GM18520 (cell line): ENCODE measurements around the gene PCDHB2.
"Not testable (repeated sequence)": the region's sequence is repeated elsewhere in the genome, so short reads cannot be mapped to it uniquely, and the experiment has no call there.

ENCODE experiments used
- ATAC-seq: cut with Tn5 transposase; IDR thresholded peaks from one replicate; pipeline ENCODE4 v1.9.1; 2021; ENCODE audit not compliant: unreplicated experiment

Gene PCDHB2

GRCh38 chr5:141094481-141095262 lies at the start of gene PCDHB2:
PCDHB2 (plus strand) TSS chr5:141094615; CDS start chr5:141094791, 176 bp downstream.
- no peak for ATAC-seq

- ATAC-seq = no peak
These were observed 43.5 kb upstream of the PCDHB2 start, which contains the start of gene PCDHB1 for GRCh38 chr5:141050622-141051520. PCDHB1 (plus strand) TSS chr5:141051374; CDS start chr5:141051471, 97 bp downstream.

GRCh38 chr5:141051521-141051866 lies 42.9 kb upstream of the PCDHB2 start:
- ATAC-seq = no peak

GRCh38 chr5:141077826-141078225 lies 16.6 kb upstream of the PCDHB2 start:
- ATAC-seq = no peak

- ATAC-seq = no peak
These were observed 12.2 kb upstream of the PCDHB2 start for GRCh38 chr5:141082228-141082627.

- no peak for ATAC-seq
These were observed 9.9 kb upstream of the PCDHB2 start for GRCh38 chr5:141084487-141084989.

- no peak for ATAC-seq
These were observed 837 bp downstream of the PCDHB2 start for GRCh38 chr5:141095263-141095641.

GRCh38 chr5:141096181-141096580 lies 1.8 kb downstream of the PCDHB2 start:
- ATAC-seq = not testable (repeated sequence)

- not testable (repeated sequence) for ATAC-seq
These were observed 2.2 kb downstream of the PCDHB2 start for GRCh38 chr5:141096586-141096985.

GRCh38 chr5:141100243-141100805 lies 5.9 kb downstream of the PCDHB2 start, which contains the start of gene PCDHB3:
PCDHB3 (plus strand) TSS chr5:141100473; CDS start chr5:141100650, 177 bp downstream.
- no peak for ATAC-seq

- no peak for ATAC-seq
These were observed 6.6 kb downstream of the PCDHB2 start for GRCh38 chr5:141101059-141101458.

GRCh38 chr5:141102070-141102469 lies 7.7 kb downstream of the PCDHB2 start:
- not testable (repeated sequence) for ATAC-seq

GRCh38 chr5:141102471-141102870 lies 8.1 kb downstream of the PCDHB2 start:
- not testable (repeated sequence) for ATAC-seq

GRCh38 chr5:141105350-141105749 lies 10.9 kb downstream of the PCDHB2 start:
- no peak for ATAC-seq

GRCh38 chr5:141119250-141119649 lies 24.8 kb downstream of the PCDHB2 start:
- no peak for ATAC-seq

GRCh38 chr5:141121563-141121962 lies 27.1 kb downstream of the PCDHB2 start, which contains the start of gene PCDHB4:
PCDHB4 (plus strand) TSS chr5:141121818; CDS start chr5:141121999, 181 bp downstream.
- ATAC-seq = no peak

- no peak for ATAC-seq
These were observed 27.6 kb downstream of the PCDHB2 start for GRCh38 chr5:141121985-141122384.

- not testable (repeated sequence) for ATAC-seq
These were observed 29.2 kb downstream of the PCDHB2 start for GRCh38 chr5:141123396-141124135.

- no peak for ATAC-seq
These were observed 32.9 kb downstream of the PCDHB2 start for GRCh38 chr5:141127305-141127704.

GRCh38 chr5:141135030-141135717 lies 40.8 kb downstream of the PCDHB2 start, which contains the start of gene PCDHB5:
PCDHB5 (plus strand) TSS chr5:141135206; CDS start chr5:141135435, 229 bp downstream.
- ATAC-seq = no peak
